CD4-positive, alpha-beta T cell (primary cell): Measurements from ENCODE around the gene GIPC2. TPM values are rescaled to one million over a fixed set of nuclear protein-coding genes. Genes with fewer than 3 reads are reported as not detected.

ENCODE experiments used
- ATAC-seq: fragments of 200-7000 bp; cut with Tn5 transposase; one replicate; pipeline ENCODE4 v1.10.0; 2022; ENCODE audit warnings: mild to moderate bottlenecking; ENCODE audit not compliant: poor library complexity
- CTCF ChIA-PET: fragments of 350-600 bp; sonication (Branson Sonifier 250); formaldehyde crosslinking; loops from one replicate; lab custom pipeline; 2021; ENCODE audit warnings: antibody characterized with exemption, inconsistent platforms; lab: Charles Lee
- POLR2A ChIA-PET: fragments of 350-600 bp; sonication (Branson Sonifier 250); formaldehyde crosslinking; loops from one replicate; lab custom pipeline; 2021; ENCODE audit warnings: antibody characterized with exemption, inconsistent platforms; lab: Charles Lee
- DNase-seq, 14 experiments: peaks; one replicate each; pipeline ENCODE4 v3.0.0-alpha.2; 2013 to 2020; ENCODE audit warnings: mixed read lengths in 2 of 14
- H3K27ac ChIP-seq, 2 donors: one replicate each; pipeline versions ENCODE4 v1.5.1 to v1.7.0; 2013; ENCODE audit warnings: low read length in 2 of 2, low read depth in 1 of 2, mild to moderate bottlenecking in 1 of 2
- H3K27me3 ChIP-seq, 2 experiments: 1 replicate in 1 of 2; 2 replicates in 1 of 2; pipeline versions ENCODE4 v1.6.1 to v1.7.0; 2013; ENCODE audit warnings: low read length in 2 of 2, control low read depth in 1 of 2, mild to moderate bottlenecking in 1 of 2, moderate library complexity in 1 of 2; ENCODE audit not compliant: insufficient read depth in 2 of 2, control insufficient read depth in 1 of 2
- H3K36me3 ChIP-seq: one replicate; pipeline ENCODE4 v1.6.1; 2013; ENCODE audit warnings: low read length, control low read depth; ENCODE audit not compliant: insufficient read depth
- H3K4me1 ChIP-seq: one replicate; pipeline ENCODE4 v1.6.1; 2013; ENCODE audit warnings: low read length, control low read depth; ENCODE audit not compliant: insufficient read depth
- H3K4me3 ChIP-seq: one replicate; pipeline ENCODE4 v1.5.1; 2013; ENCODE audit warnings: mild to moderate bottlenecking, low read length, moderate library complexity
- H3K9me3 ChIP-seq, 2 experiments: 1 replicate in 1 of 2; 2 replicates in 1 of 2; pipeline versions ENCODE4 v1.6.1 to v1.7.0; 2013; ENCODE audit warnings: low read length in 2 of 2, mild to moderate bottlenecking in 2 of 2, control low read depth in 1 of 2, moderate library complexity in 1 of 2; ENCODE audit not compliant: control insufficient read depth in 1 of 2, insufficient read depth in 1 of 2
- H3K27ac Mint-ChIP-seq: one replicate; pipeline ENCODE4 v1.8.0; 2020; ENCODE audit warnings: mixed read lengths
- H3K27me3 Mint-ChIP-seq: one replicate; pipeline ENCODE4 v1.8.0; 2021; ENCODE audit warnings: mixed read lengths
- H3K36me3 Mint-ChIP-seq: one replicate; pipeline ENCODE4 v1.8.0; 2021; ENCODE audit warnings: low read depth, mixed read lengths
- H3K4me1 Mint-ChIP-seq: one replicate; pipeline ENCODE4 v1.8.0; 2021; ENCODE audit warnings: low read depth, mixed read lengths
- H3K4me3 Mint-ChIP-seq: one replicate; pipeline ENCODE4 v1.8.0; 2020; ENCODE audit warnings: mild to moderate bottlenecking, mixed read lengths
- H3K9me3 Mint-ChIP-seq: one replicate; pipeline ENCODE4 v1.8.0; 2020; ENCODE audit warnings: mixed read lengths
- CTCF ChIP-seq: fragments of 200-600 bp; IDR thresholded peaks from one replicate; pipeline ENCODE4 v1.8.0; 2022; ENCODE audit warnings: antibody characterized with exemption, mild to moderate bottlenecking
- intact Hi-C, 2 experiments: fragments of 100-400 bp; cut with DNase I in 1 of 2; cut with micrococcal nuclease in 1 of 2; formaldehyde crosslinking; loops; one replicate each; pipeline versions ENCODE4 v1.15.1 to v1.9.0; 2023 to 2025; cut with DNase I, micrococcal nuclease
- total RNA-seq, 174 experiments: library from RNA in 2 of 174; stranded (reverse) in 2 of 174; gene quantifications; one replicate each; pipeline ENCODE4 v1.2.3 and lab custom pipeline; 2021 to 2026

The GIPC2 gene
- total RNA-seq, 2 experiments from 2014 or later = not detected

- Histone ChIP-seq H3K27ac (no peak overlapping the region), H3K4me1 (peaks cover 4% of the 10 kb centered on the region), H3K9me3 (no peaks in the 10 kb centered on the region), H3K4me3 (no peak overlapping the region), H3K36me3 (no peaks in the 10 kb centered on the region), H3K27me3 (peaks cover 8 to 12% of the 10 kb centered on the region in 2 experiments)
- ChIA-PET POLR2A (interaction anchor here (0.9 kb wide), 1 partner anchor 62 kb away, joined by 3 read pairs; the partner anchor contains the start of gene FUBP1), CTCF (no interaction called here)
- H3K36me3 Mint-ChIP-seq = no peaks in the 10 kb centered on the region
- H3K27me3 Mint-ChIP-seq = peaks cover 22% of the 10 kb centered on the region
- intact Hi-C loops = no loop called here
- peaks cover 22% of the 10 kb centered on the region for H3K4me1 Mint-ChIP-seq
- peak; percentile 21 for ATAC-seq
- TF ChIP-seq CTCF = no peak
- H3K9me3 Mint-ChIP-seq = no peaks in the 10 kb centered on the region
- no peak overlapping the region for H3K27ac Mint-ChIP-seq
- DNase-seq = no peak
- H3K4me3 Mint-ChIP-seq = no peak overlapping the region
Observed at GRCh38 chr1:78040484-78041089, 5.2 kb upstream of the GIPC2 start.

GRCh38 chr1:78043436-78043835 lies 2.3 kb upstream of the GIPC2 start:
- Histone ChIP-seq H3K36me3 (no peaks in the 10 kb centered on the region), H3K4me1 (peaks cover 16% of the 10 kb centered on the region), H3K27me3 (peaks cover 21 to 35% of the 10 kb centered on the region in 2 experiments), H3K4me3 (no peak overlapping the region), H3K27ac (no peak overlapping the region), H3K9me3 (peaks cover 0 to 4% of the 10 kb centered on the region in 2 experiments)
- no peaks in the 10 kb centered on the region for H3K36me3 Mint-ChIP-seq
- no peaks in the 10 kb centered on the region for H3K9me3 Mint-ChIP-seq
- H3K27me3 Mint-ChIP-seq = peaks cover 37% of the 10 kb centered on the region
- ChIA-PET CTCF (interaction anchor here (1.0 kb wide), 1 partner anchor 71 kb away, joined by 4 read pairs; no protein-coding TSS in a partner anchor), POLR2A (interaction anchor here (1.9 to 6.2 kb wide), 2 partner anchors 38 to 65 kb away, joined by 5 to 33 read pairs; partner anchors contain the start of genes DNAJB4 and FUBP1)
- H3K4me3 Mint-ChIP-seq = no peak overlapping the region
- intact Hi-C loops = no loop called here
- no peak for DNase-seq
- no peak for ATAC-seq
- H3K4me1 Mint-ChIP-seq = peaks cover 28% of the 10 kb centered on the region
- TF ChIP-seq CTCF = no peak
- H3K27ac Mint-ChIP-seq = no peak overlapping the region

DNA sequence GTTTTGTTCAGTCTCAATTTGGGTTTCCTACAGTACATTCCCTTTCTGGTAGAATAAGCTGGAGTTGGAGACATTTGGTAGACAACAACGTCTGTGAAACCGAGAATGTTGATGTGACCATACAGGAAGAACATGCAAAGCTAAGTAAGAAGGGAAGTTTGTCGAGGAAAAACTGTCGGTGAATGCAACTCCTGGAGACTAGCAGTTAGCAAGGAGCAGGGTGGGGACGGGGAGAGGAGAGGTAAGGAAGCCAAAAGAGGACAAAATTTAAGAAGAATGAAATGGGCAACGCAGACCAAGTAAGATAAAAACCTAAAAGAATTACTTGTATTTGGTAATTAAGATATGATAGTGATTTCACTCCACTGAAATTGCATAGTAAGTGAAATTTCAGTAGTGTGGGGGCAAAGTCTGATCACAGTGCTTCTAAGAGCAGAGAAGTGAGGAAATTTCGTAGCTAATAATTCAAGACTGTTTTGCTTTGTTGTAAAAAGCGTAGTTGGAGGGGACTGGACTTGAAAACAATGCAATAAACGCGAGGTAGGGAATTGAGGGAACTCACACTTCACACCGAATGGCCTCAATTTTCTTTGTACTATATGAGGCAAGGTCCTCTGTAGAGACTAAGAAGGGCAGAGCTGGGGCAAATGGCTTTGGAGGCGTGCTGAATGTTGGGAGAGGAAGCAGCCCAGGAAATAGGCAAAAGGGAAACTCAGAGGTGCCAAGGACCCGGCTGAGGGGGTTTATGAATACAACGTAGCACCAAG lies 787 bp upstream of the GIPC2 start:
- no peak for TF ChIP-seq CTCF
- Mint-ChIP-seq H3K27me3 (peaks cover 47% of the 10 kb centered on the region), H3K36me3 (no peaks in the 10 kb centered on the region), H3K9me3 (no peaks in the 10 kb centered on the region), H3K4me3 (peak overlapping the region; percentile 72), H3K27ac (no peak overlapping the region), H3K4me1 (peaks cover 28% of the 10 kb centered on the region)
- CTCF ChIA-PET = no interaction called here
- ATAC-seq = no peak
- peak overlapping the region; percentile 51 for H3K4me3 ChIP-seq
- POLR2A ChIA-PET = interaction anchor here (1.5 to 6.2 kb wide), 3 partner anchors 40 to 67 kb away, joined by 5 to 33 read pairs (median 8); partner anchors contain the start of genes DNAJB4 and FUBP1
- peaks cover 16% of the 10 kb centered on the region for H3K4me1 ChIP-seq
- peaks cover 21 to 39% of the 10 kb centered on the region in 2 experiments for H3K27me3 ChIP-seq
- H3K9me3 ChIP-seq = peaks cover 0 to 4% of the 10 kb centered on the region in 2 experiments
- intact Hi-C loops = no loop called here
- no peaks in the 10 kb centered on the region for H3K36me3 ChIP-seq
- no peak overlapping the region for H3K27ac ChIP-seq
- no peak for DNase-seq
